HG02588 (cell line): ENCODE results near the gene ASS1.

Experiments
- ATAC-seq: cut with Tn5 transposase; IDR thresholded peaks from one replicate; pipeline ENCODE4 v1.9.1; 2021; ENCODE audit warnings: mild to moderate bottlenecking, moderate library complexity; ENCODE audit not compliant: unreplicated experiment

ASS1 gene

GRCh38 chr9:130493021-130493420 is 48.3 kb downstream of the ASS1 start:
- no peak for ATAC-seq

GRCh38 chr9:130493476-130493875 is 48.7 kb downstream of the ASS1 start:
- no peak for ATAC-seq

- ATAC-seq, result no peak
Observed at GRCh38 chr9:130495067-130495466, 50.3 kb downstream of the ASS1 start.

GRCh38 chr9:130497139-130497538 is 52.4 kb downstream of the ASS1 start:
- no peak for ATAC-seq

- no peak for ATAC-seq
Observed at GRCh38 chr9:130498298-130498917, 53.6 kb downstream of the ASS1 start.

DNA sequence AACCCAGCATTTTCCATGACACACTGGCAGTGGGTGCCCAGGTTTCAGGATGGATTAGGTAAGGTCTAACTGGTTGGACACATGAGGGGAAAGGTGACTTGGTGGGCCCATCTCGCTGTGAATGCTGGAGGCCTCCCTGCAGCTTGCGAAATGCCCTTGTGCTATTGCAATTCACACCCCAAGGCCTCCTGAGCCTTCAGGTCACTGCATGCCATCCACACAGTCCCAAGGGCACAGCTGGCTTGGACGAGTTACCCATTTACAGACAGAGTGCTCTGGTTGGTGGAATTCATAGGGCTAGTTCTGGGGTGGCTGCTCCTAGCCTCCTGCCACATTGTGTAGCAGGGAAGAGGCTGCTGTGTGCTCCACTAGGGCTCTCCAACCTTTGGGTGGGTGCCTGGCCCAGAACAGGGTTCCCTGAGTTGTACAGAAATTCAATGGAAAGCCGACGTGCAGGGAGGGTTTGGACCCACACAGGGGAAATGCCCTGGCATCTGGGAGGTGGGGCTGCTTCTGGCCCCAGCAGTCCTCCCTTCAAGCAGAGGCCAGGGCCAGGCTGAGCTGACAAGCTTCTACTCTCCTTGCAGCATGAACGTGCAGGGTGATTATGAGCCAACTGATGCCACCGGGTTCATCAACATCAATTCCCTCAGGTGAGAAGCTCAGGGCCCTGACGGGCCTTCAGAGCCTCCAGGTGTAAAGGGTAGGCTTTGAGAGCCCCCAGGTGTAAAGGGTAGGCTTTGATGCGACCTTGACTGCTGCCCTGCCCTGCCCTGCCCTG is 54.3 kb downstream of the ASS1 start:
- ATAC-seq, result no peak

DNA sequence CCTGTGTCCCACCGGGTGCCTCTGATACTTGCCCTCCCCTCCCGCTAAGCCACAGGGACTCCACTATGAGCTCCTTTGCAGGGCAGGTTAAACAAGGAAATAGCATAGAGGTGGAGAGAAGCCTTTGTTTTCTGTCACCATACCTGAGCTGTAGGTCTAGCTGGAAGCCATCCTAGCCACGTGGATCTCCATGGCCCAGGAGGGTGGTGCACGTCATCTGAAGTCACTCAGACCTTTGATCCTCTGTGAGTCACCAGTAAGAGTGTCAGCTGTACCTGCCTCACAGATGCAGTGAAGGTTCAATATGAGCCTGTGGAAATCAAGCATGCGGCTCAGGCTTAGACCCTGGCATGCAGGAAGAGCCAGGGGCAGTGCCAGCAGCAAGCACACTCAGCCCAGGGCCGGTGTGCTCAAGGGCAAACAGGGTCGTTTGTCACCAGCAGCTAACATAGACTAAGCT is 55.1 kb downstream of the ASS1 start:
- no peak for ATAC-seq

DNA sequence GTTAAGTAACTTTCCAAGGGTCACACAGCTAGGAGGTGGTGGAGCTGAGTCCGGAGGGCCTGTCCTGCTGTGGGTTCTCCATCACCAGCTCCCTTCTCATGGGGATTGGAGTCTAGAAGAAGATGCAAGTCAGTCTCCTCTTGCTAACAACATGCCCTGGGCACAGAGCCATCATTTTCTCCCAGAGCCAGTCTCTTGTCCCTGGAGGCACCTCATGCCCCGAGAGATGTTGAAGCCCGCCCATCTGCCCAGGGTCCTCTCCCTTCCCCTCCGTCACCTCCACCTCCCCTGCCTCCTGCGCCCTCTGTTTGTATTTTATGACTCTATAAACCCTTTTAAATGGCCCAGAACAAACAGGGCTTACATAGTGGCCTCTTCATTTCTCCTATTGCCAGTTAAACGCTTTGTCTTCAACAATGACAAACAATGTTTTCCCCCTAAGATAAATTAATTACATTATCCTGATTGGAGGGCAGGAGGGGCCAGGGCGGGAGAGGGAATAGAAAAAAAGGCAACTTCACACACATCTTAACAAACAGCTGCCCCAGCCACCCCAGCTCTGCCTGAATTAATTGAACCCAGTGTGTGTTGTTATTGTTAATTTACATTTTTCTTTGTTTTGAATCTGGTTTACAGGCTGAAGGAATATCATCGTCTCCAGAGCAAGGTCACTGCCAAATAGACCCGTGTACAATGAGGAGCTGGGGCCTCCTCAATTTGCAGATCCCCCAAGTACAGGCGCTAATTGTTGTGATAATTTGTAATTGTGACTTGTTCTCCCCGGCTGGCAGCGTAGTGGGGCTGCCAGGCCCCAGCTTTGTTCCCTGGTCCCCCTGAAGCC is 55.8 kb downstream of the ASS1 start:
- no peak for ATAC-seq

- ATAC-seq, result no peak
Observed at GRCh38 chr9:130501639-130502038, 56.9 kb downstream of the ASS1 start.

GRCh38 chr9:130508218-130508617 is 63.5 kb downstream of the ASS1 start:
- no peak for ATAC-seq

DNA sequence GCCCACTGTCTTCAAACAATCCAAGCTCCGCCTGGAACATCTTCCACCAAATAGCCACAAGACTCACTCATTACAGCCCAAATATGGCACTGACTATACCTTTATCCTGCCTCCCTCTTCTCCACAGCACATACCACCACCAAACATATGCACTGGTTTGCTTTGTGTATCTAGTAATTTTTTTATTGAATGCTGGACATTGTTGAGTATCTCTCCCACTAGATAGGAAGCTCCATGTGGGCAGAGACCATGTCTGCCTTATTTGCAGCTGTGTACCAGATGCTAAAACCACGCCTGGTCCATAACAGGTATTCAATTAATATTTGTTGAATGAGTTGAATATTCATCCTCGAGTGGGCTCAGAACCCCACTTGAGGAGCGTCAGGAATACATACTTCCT is 67.4 kb downstream of the ASS1 start:
- no peak for ATAC-seq

DNA sequence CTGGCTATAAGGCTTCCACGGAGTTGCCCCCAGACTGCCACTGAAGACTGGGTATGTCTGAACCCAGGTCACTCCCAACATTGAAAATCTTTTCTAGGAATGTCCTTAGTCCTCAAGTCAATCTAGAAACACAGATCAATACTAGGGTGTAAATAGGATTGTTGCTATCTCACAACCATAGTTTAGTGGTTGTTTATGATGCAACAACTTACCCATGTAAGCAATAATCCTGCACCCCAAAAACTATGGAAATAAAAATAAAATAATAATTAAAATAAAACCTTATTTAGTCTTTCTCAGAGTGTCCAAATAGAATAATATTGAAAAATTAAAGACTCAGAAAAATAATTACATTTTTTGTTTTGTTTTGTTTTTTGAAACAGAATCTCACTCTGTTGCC is 68.3 kb downstream of the ASS1 start:
- ATAC-seq, result no peak

DNA sequence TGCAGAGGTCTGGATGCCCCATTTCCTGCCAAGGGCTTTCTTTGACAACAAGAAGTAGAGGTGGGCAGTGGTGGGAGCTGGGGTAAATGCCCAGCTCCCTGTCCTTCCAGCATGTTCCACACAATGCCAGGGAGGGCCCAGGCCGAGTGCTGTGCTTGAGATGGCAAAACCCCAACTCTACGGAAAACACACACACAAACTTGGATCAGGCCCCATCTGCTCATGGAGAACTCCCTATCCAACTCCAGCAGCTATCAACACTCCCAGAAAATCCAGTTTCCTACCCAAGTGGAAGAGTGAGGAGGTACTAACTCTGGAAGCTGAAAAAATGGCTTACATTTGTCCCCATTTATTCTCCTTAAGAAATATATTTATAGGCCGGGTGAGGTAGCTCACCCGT is 73.5 kb downstream of the ASS1 start:
- no peak for ATAC-seq

GRCh38 chr9:130518943-130519799 is 74.4 kb downstream of the ASS1 start:
- ATAC-seq, result no peak

DNA sequence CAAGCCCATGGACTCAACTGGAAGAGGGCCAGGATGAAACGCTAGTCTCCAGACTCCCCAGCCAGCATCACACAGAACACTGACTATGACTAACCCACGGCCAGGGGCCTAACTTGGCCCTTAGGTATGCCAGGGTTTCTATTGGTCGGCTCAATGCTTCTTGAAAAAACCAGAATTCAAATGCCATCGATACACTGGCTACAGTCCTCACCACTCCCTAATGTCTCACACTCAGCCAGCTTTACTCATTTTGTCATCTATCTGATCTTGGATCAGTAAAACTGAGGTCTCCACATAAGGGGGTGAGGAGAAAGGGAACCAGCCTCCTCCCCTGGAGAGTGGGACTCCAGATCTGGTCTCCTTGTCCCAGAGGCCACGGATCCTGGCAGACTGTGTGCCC is 75.2 kb downstream of the ASS1 start:
- no peak for ATAC-seq

- no peak for ATAC-seq
Observed at GRCh38 chr9:130521715-130522114, 77.0 kb downstream of the ASS1 start.

GRCh38 chr9:130522233-130522808 is 77.6 kb downstream of the ASS1 start:
- no peak for ATAC-seq

GRCh38 chr9:130523921-130524320 is 79.2 kb downstream of the ASS1 start:
- ATAC-seq, result no peak

- ATAC-seq, result no peak
Observed at GRCh38 chr9:130526193-130526853, 81.6 kb downstream of the ASS1 start.
